ENCODE data around the gene TMIE.

DNA sequence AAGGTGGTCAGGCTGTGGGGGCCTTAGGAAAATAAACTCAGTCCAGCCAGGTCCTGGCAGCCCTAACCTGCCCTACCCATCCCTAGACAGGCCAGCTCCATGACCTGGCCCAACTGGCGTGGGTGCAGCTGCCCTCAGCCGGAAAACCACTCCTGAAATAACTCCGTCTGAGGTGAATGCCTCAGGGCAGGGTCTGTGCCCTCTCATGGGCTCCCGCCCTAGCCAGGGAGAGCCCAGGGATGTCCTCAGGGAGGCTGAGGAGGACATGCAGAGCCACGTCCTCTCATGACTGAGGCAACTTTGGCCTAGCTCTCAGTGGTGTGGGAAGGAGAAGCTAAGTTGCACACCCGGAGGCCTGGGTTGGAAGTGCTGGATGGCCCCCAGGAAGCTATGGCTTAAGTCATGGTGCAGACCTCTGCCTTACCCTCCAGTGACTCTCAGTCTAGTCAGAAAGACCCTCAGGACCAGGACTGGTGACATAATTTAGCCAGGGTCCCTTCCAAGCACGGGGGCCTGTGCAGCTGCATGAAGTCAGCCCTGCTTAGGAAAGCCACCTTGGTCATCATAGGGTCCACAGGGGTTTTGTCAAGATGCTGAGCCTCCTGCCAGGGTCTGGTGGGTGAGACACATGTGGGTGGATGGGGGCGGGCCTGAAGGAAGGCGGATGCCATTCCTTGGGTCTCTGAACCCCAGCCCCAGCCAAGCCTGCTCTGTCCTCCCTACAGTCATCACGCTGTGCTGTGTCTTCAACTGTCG, 7.4 kb downstream of the TMIE start:
- TF ChIP-seq, protein P1, sequence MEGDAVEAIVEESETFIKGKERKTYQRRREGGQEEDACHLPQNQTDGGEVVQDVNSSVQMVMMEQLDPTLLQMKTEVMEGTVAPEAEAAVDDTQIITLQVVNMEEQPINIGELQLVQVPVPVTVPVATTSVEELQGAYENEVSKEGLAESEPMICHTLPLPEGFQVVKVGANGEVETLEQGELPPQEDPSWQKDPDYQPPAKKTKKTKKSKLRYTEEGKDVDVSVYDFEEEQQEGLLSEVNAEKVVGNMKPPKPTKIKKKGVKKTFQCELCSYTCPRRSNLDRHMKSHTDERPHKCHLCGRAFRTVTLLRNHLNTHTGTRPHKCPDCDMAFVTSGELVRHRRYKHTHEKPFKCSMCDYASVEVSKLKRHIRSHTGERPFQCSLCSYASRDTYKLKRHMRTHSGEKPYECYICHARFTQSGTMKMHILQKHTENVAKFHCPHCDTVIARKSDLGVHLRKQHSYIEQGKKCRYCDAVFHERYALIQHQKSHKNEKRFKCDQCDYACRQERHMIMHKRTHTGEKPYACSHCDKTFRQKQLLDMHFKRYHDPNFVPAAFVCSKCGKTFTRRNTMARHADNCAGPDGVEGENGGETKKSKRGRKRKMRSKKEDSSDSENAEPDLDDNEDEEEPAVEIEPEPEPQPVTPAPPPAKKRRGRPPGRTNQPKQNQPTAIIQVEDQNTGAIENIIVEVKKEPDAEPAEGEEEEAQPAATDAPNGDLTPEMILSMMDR (conservative IDR thresholded peaks at IDR 0.05 in 1 of 2, IDR thresholded peaks at IDR 0.05 in 1 of 2; ENCODE audit: extremely low read depth in 1 of 2, insufficient read depth in 1 of 2, low read depth in 1 of 2, low read length in 2 of 2), result no peak
- no peak for TF ChIP-seq EZH2 (IDR thresholded peaks at IDR 0.05; ENCODE audit: borderline replicate concordance, low read length)
